HCEC 1CT (cell line): ENCODE results near the gene ICE1.
"Not testable (repeated sequence)": the region's sequence is repeated elsewhere in the genome, so short reads cannot be mapped to it uniquely, and the experiment has no call there.

Experiments
- DNase-seq: peaks from one replicate; pipeline ENCODE4 v3.0.0-alpha.2; 2017

ICE1 gene

DNA sequence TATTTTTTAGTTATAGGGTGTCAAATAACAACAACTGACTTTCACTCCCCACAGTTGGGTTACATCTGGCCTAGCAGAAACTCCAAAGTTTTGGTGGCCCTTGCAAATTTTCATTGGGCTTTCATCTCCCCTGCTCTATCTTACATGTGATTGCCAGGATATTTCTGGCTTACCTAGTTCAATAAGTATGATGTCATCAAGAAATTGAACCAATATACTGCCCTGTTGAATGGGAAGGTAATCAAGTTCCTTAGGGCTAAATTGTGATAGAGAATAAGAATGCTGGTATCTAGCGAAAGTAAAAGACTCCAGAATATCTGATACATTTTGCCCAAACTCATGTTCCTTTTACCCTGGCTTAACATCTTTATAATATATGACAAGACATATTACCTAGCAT, 17.0 kb upstream of the ICE1 start:
- no peak for DNase-seq

DNA sequence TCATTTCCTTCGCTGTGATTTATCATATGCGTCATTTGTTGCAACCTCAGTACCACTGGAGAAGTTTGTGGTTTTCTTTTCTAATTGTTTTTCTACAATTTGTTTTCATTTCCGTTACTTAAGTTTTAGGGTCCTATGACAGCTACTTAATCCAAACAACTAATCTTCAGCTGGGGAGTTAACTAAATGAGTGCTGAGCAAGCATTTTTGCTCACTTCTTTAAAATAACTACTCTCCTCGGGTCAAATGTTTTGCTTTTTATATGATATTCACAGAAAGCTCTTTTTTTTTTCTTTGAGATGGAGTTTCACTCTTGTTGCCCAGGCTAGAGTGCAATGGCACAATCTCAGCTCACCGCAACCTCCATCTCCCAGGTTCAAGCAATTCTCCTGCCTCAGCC, 14.6 kb upstream of the ICE1 start:
- DNase-seq, result no peak

DNA sequence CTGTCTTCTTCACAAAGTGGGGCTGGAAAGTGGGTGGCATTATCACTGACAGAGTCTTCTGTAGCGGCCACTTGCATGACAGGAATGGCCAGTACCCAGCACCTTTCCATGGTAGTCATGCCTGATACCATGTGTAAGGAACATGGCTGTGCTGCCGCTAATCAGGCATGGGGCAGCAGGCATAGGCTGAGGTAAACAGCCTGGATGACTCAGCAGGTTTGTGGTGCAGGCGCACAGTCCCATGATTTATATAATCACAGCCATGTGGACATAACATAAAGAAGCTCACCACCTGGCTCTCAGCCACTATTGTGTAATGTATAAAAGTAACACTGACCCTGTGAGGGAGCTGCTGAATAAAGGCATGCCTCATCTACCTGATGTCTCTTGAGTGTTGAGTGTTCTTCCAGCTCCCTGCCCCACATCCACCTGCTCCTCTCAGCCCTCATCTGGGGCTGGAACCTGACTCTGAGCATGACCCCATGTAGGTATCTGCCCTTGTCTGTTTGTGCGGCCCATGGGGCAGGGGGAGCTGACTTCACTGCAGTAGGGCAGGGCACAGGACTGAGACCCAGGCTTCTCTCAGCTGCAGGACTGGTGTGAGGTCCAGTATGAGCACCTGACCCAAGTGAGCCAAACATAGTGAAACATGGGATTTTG, 13.2 kb upstream of the ICE1 start:
- DNase-seq, result no peak

DNA sequence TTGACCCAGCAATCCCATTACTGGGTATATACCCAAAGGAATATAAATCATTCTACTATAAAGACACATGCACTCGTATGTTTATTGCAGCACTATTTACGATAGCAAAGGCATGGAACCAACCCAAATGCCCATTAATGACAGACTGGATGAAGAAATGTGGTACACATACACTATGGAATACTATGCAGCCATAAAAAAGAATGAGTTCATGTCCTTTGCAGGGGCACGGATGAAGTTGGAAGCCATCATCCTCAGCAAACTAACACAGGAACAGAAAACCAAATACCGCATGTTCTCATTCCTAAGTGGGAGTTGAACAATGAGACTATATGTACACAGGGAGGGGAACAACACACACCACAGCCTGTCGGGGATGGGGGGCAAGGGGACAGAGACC, 8.6 kb upstream of the ICE1 start:
- not testable (repeated sequence) for DNase-seq

DNA sequence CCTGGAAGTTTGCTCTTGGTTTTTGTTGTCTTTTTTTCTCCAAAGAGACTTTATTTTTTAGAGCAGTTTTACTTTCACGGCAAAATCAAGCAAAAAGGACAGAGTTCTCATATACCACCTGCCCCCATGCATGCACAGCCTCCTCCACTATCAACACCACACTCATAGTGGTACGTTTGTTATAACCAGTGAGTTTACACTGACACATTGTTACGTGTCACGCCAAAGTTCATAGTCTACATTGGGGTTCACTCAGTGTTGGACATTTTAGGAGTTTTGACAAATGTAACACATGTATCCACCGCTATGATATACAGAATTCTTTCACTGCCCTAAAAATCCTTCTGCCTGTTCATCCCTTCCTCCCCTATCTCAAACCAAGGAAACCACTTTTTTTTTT, 7.5 kb upstream of the ICE1 start:
- DNase-seq, result no peak

DNA sequence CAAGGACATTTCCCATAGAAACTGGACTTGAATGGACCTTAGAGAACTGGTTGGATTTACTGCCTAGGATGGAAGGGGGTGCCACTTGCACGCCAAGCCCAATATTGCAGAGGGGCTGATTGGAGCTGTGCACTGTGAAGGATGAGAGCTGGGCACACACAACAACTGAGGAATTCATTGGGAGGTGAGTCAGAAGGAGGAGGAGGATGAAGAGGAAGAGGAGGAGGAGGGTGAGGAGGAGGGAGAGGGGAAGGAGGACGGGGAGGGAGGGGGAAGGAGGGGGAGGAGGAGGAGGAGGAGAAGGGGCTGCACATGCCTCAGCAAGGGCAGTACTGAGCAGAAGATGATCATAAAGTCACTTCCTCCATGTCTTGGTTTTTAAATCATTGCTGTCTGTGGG, 5.7 kb upstream of the ICE1 start:
- DNase-seq, result no peak

DNA sequence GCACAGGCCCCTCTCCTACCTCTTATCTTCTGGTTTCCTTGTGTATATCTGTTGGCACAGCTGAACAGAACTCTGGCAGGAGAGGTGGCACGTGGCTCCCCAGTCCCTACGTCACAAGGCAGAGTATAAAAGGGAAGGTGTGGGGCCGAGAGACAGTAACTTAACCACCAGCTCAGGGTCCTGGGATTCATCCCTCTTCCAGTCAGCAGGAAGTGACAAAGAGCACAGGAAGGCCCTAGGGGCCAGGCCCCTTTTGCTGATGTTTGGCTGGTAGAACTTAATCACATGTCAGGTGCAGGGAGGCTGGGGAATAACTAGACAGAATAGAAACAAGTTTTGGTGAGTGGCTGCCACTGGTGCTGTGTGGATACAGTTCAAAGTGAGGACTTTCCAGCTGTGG, 4.5 kb upstream of the ICE1 start:
- no peak for DNase-seq

DNA sequence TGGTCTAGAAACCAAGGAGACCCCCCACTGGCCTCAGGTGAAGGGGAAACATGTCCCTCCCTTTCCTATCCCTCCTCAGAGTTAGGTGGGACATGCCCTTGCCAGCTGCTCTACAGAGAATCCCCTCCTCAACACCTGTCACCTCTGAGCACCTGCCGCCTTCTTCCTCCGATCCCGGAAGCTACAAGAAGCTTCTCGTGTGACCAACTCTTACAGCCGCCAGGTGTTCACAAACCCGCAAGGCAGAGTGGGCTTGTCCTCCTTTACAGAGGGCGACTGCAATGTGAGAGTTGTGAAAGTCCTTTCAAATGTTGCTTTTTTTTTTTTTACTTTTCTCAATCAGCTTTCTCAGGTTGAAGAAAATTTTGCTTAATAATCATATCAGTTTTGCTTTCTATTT, 3.7 kb upstream of the ICE1 start:
- DNase-seq, result no peak

DNA sequence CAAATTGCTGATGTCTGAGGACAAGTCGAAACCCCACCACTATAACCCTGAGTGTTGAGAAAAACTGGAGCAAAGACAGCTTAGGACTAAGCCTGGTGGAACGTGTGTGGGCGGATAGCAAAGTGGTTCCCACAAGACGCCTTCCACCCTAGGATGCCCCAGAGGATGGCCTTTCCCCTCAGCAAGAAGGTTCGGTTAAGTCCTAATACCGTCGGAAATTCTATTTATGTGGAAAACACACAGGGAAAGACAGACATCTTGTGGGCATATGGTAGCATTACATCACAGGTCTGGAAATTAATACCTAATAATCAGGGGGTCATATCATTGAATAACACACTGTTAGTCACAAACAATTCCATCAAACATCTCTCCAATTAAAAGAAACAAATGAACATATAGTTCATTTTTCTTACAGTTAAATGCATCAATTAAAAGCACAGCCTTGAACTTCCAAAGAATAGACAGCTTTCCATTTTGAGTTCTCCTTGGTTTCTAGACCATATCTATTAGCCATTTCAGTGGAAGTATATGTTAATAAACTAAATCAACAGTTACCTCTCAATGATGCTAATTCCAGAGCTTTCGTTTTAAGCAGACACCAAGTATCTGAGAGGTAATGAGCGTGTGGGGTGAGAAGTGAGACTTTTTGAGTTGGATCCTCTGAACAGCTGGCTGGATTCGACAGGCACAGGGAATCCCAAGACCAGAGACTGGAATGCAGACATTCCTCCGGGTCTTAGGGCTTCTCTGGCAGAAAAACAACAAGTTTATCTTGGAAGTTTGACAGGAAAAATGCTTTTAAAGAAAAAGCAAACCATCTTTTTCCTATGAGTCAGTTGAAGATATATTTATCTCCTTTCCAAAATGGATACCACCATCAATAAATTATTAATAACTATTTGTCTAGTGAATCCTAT, 2.9 kb upstream of the ICE1 start:
- peak; percentile 77 for DNase-seq

DNA sequence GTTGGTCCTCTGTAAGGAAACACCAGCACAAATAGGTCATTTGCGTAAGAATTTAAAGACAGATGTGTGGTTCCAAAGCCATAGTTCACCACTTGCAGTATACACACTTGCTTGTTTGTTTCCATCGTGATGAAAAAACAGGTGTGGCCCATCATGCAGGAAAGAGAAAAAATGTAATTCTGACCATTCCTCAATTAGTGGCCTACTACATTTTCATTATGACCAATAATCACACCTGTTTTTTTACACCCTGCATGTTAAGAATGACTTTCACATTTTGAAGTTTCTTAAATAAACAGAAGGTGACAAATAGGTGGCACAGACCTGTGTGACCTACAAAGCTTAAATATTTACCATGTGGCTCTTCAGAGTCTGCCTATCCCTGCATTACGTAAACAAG, 2.2 kb upstream of the ICE1 start:
- no peak for DNase-seq

DNA sequence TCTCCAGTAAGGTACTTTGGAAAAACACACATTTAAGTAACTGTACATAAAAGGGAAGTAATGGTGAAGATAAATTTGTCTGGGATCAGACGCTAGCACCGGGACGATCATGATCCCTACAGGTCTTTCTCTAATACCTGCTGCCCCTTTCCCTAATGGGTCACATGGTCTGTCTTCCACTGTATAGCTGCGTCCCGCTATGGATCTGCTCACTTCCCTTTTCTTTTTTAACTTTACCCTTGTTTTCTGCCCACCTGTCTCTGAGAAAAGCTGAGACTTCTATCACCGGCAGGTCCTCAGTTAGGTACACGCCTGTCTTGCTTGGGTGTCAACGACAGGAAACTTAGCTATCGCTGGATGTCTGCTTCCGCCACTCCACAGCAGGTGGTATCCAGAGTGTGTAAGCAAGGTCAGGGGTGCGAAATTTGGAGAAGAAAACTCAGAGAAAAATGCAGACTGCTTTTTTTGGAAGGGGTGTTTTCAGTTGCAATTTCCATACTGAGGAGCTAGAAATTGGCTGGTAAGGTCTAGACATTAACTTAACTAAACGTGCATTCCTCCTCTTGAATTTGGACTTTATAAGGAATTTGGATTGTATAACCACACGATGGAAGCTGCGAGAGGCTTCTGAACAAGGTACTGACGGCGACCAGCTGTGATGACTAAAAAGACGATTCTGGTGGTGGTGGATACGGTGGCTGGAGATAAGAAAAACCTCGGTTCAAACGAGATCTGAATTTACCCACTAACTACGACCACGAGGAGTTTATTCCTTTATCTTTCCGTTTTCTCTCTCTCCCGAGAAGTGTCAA, 1.1 kb upstream of the ICE1 start:
- DNase-seq, result no peak

DNA sequence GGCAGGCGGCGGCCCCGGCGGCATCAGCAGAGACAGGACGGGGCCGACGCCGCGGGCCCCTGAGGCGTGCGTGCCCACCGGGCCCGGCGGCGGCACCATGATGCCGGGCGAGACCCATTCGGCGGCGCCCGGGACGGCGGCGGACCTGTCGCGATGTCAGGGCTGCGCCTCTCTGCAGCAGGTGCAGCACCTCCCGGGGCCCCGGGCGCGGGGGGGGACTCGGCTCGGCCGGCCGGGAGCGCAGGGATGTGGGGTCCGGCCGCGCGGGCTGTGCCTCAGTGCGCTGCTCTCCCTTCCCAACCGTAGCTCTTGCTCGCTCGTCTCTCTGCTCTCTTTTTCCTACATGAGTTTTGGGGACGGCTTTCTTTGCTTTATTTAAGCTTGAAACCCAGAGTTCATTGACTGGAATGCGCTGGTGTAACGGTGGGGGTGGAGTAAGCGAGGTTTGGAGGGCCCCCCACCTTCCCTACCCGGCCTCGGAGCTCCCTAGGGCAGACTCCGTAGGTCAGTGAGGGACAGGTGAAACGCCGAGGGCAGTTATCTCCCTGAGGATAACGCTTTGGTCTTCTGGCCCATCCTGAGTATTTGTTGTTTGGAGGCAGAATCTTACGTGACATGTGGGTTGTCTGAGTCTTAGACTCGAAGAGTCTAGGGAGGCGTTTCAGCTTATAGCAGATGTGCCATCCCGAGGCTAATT, 490 bp downstream of the ICE1 start:
- no peak for DNase-seq

DNA sequence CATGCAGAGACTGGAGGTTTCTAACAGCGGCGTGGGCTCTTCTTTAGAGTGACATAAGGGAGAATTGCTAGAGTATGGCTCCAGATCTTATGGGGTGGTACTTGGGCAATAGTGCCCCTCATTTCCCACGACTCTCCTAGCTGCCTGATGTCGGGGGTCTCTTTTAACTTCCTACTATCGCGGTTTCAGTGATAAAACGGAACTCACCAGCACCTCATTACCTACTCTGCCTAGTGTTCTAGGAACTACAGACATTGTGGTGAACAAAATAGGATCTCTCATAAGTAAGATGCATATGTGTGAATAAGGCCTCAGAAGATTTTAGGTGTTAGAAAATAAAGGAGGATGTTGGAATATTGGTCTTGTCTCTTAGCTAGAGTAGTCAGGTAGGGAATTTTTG, 1.1 kb downstream of the ICE1 start:
- DNase-seq, result no peak

DNA sequence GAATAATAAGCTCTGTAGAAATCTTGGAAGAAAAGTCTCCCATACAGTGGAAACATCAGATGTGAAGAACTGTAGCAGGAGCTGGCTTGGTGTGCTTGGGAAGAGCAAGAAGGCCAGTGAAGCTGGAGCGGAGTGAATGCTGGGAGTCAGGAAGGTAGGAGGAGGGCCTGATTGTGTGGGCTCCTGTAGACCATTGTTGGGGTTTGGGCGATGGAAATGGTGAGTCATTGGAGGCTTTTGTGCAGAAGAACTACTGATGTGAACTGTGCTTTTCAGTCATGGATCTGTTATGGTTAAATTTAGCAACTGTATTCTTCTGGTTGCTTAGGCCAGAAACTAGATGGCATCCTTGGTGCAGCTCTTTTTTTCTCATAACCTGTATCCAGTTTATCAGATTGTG, 2.3 kb downstream of the ICE1 start:
- DNase-seq, result no peak

DNA sequence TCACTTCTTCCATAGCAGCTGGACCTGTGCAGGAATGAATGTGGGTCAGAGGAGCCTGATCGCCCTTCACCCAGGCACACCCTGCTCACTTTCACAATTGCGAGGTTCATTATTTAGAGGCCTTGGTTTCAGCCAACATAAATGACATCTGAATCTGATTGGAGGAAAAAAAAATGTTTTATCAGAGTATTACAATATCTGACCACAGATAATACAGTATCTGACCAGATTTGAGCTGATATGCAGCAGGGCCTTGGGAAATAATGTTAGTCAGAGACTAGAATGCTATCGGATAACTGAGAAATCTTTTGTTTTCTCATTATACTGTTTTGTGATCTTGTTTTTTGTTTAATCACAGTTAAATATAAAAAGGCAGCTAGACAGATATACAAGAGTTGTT, 7.7 kb downstream of the ICE1 start:
- no peak for DNase-seq

DNA sequence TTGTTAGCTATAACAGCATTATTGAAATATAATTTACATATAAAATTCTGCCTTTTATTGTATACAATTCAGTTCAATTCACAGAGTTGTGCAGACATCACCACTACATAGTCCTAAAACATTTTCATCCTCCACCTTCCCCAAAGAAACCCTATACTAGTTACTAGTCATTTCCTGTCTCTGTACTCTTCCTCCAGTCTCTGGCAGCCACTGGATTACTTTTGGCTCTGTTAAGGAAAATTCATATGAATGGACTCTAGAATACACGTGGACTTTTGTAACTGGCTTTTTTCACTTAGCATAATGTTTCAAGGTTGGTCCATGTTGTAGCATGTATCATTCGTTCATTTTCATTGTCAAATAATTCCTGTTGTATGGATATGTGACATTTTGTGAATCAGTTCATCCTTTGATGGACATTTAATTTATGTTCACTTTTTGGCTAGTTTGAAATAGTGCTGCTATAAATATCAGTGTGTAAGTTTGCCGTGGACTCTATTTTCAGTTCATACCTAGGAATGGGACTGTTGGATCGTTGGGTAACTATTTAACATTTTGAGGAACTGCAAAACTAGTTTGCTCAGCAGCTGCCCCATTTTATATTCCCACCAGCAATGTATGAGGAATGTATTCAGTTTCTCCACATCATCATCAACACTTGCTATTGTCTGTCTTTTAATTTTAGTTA, 9.7 kb downstream of the ICE1 start:
- DNase-seq, result peak; percentile 63

DNA sequence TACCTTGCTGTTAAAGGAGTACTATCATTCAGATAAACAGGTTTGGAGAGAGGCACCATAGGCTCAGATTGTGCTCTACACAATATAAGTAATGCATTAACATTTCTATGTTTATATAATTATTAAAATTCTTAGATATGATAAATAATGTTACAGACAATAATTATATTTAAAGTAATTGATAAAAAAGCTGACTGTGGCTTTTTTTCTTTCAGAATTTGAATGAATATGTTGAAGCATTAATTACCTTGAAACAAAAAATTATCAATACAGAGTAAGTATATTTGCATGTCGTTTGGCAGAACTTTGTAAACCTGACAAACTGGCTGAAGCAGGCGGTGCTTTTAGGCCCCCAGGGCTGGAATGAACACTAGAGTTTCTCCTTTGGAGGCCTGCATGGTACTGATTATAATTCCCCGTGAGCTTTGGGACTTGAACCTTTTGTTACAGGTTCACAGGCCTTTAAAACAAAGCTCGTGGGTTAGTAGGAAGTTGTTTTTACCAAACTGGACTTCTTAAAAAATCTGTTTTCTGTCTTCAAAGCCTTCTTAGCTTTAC, 13.8 kb downstream of the ICE1 start:
- no peak for DNase-seq

DNA sequence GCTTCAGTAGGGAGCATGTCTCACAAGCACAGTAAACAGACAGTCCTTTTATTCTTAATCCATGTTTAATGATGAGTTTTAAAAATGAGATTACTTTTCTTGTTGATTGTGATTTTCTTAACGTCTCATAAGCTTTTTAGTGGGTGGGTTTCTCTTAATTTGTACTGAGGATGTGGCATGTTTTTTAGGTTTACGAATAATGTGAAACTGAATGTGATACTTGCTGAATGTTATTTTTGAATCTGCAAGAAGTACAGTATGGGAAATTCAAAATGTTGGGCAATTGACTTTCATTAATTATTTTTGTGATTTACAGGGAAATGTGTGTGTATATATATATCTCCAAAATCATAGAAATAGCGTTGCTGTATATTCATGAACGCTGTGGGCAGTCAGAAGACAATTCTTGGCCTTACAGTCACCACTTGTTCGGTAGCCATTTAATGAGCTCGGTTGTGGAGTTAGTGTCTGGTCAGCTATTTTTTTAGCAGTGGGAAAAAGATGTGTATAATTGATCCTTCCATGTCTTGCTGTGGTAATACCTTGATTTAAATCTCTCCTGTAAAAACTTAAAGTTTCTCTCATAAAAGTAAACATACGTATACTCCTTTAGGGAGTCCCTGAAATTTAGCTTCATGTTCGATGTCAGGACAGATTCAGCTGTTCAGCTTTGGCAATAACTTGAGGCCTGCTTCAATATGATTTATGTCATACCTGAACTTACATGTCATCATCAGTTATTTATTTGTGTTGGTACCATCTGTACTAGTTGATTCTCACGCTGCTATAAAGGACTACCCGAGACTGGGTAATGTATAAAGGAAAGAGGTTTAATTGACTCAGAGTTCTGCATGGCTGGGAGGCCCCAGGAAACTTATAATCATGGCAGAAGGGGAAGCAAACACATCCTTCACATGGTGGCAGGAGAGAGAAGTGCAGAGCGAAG, 15.0 kb downstream of the ICE1 start:
- no peak for DNase-seq

DNA sequence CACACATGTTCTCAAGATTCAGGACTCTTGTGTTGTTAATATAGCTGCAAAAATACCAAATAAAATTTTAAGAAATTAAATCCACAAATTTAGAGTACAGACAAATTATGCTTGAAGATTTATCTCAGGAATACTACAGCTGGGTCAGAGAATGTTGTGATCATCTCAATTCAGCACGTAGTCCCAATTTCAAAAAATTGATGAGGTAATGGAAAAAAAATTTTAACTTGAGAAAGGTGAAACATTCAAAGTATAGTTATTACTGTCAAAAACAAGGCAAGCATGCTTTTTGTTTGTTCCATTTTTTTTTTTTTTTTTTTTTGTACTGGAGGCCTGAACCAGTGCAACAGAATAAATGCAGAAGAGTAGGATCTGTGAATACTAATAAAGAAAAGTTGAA, 29.4 kb downstream of the ICE1 start:
- no peak for DNase-seq

DNA sequence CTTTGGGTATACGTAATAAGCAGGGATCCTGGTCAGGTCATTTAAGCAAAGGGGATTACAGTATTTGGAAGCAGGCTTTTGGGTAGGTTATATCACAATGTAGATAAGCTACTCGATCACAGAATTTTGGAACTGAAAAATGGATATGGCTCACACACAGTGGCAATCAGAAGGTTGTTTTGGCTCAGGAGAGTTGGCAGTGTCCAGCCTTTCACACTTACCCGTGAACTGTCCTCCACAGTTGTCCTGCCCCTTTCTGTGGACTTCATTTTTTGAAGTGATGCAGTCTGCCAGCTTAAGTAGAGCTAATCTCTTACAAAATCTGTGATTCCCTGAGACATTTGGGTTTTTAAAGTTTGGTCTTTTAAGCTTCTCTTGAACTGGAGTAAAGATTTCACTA, 30.7 kb downstream of the ICE1 start:
- DNase-seq, result no peak

DNA sequence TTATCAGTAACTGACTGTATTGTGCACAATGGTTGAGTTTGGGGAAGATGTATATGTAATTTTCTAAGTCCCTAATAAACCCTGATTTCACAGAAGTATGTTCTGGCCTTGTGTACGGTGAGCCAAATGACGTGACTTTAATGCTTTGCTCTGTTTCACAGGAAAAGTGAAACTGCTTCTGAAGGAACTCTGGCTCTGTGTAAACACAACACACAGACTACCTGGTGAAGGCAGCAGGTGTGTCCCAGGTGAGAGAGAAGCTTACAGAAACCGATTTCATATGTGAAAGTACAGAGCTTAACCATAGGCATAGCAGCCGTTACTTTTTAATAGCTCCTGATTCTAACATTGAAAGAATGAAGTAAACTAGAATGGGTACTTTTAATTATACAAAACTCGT, 31.9 kb downstream of the ICE1 start:
- DNase-seq, result no peak
